Gastroesophageal sphincter (tissue), 4 donors: ENCODE results near the gene IGF2. TPM values are rescaled to one million over a fixed set of nuclear protein-coding genes. Genes with fewer than 3 reads are reported as not detected.

Experiments used
- ATAC-seq: fragments of 150-250 bp; one replicate; pipeline ENCODE4 v1.9.1; 2016; ENCODE audit warnings: mild to moderate bottlenecking, moderate library complexity
- H3K27ac ChIP-seq, 4 donors: fragments of 200-600 bp; sonication (generic) in 3 of 4; 1 replicate in 3 of 4; 2 replicates in 1 of 4; pipeline ENCODE4 v1.5.1; 2016 to 2019
- H3K27me3 ChIP-seq: fragments of 200-600 bp; sonication (generic); one replicate; pipeline ENCODE4 v1.5.1; 2019
- H3K36me3 ChIP-seq, 2 donors: fragments of 200-600 bp; sonication (generic); one replicate each; pipeline ENCODE4 v1.5.1; 2019; ENCODE audit warnings: control low read depth in 1 of 2
- H3K4me1 ChIP-seq, 3 donors: fragments of 200-600 bp; sonication (generic); 1 replicate in 2 of 3; 2 replicates in 1 of 3; pipeline ENCODE4 v1.5.1; 2016 to 2019; ENCODE audit warnings: control low read depth in 2 of 3
- H3K4me3 ChIP-seq, 2 donors: fragments of 200-600 bp; sonication (generic); one replicate each; pipeline ENCODE4 v1.5.1; 2019; ENCODE audit warnings: mild to moderate bottlenecking in 1 of 2, moderate library complexity in 1 of 2
- H3K9me3 ChIP-seq, 3 donors: fragments of 200-600 bp; sonication (generic); one replicate each; pipeline ENCODE4 v1.5.1; 2017 to 2019; ENCODE audit warnings: control low read depth in 2 of 3
- CTCF ChIP-seq, 4 experiments: fragments of 200-600 bp in 2 of 4; fragments of 450-650 bp in 2 of 4; sonication (generic) in 1 of 4; IDR thresholded peaks; one replicate each; pipeline ENCODE4 v1.5.1; 2017 to 2019; ENCODE audit warnings: antibody characterized with exemption in 4 of 4, mild to moderate bottlenecking in 2 of 4, moderate library complexity in 2 of 4
- EP300 ChIP-seq: sonication (generic); formaldehyde crosslinking; IDR thresholded peaks from one replicate; pipeline ENCODE4 v1.6.1; 2017; ENCODE audit warnings: antibody characterized with exemption, mild to moderate bottlenecking
- POLR2A ChIP-seq, 2 donors: fragments of 450-650 bp; IDR thresholded peaks; one replicate each; pipeline ENCODE4 v1.6.1; 2017; ENCODE audit warnings: antibody characterized with exemption in 2 of 2, mild to moderate bottlenecking in 2 of 2, moderate library complexity in 1 of 2
- POLR2AphosphoS5 ChIP-seq: sonication (generic); formaldehyde crosslinking; IDR thresholded peaks from one replicate; pipeline ENCODE4 v1.6.1; 2017; ENCODE audit warnings: antibody characterized with exemption
- WGBS, 2 donors: methylation state at CpG; one replicate each; pipeline ENCODE4 v1.1.5; 2018; ENCODE audit warnings: low coverage in 1 of 2; 5-methylcytosine and 5-hydroxymethylcytosine counted together
- total RNA-seq, 4 donors: library from RNA; depleted of rRNA; stranded (reverse); fragments of >200 nt; gene quantifications; one replicate each; pipeline ENCODE4 v1.1.0, GENCODE V29; 2016

Gene IGF2
- total RNA-seq, 4 donors from 2014 or later = 8.7 to 49.5 (median 28.7) TPM

GRCh38 chr11:2114430-2115241 lies 24.6 kb downstream of the IGF2 start:
- H3K27ac ChIP-seq = no peak overlapping the region
- no peaks in the 10 kb centered on the region for H3K4me1 ChIP-seq
- WGBS, 2 donors = 82% methylated on average over 2 of the region's 32 CpGs; no CpG with 5 or more reads in 1 of the 2 donors
- no peak overlapping the region for H3K4me3 ChIP-seq
- no peak for TF ChIP-seq CTCF (IDR thresholded peaks at IDR 0.05)
- no peak for TF ChIP-seq POLR2AphosphoS5
- no peak for TF ChIP-seq EP300
- no peak for TF ChIP-seq POLR2A (IDR thresholded peaks at IDR 0.05)
- H3K9me3 ChIP-seq = peaks cover 0 to 39% (median 0%) of the 10 kb centered on the region in 3 donors
- peaks cover 28% of the 10 kb centered on the region for H3K27me3 ChIP-seq
- H3K36me3 ChIP-seq = no peaks in the 10 kb centered on the region
- no peak for ATAC-seq

- H3K4me1 ChIP-seq = no peaks in the 10 kb centered on the region
- TF ChIP-seq POLR2A (IDR thresholded peaks at IDR 0.05) (no peak), EP300 (no peak), POLR2AphosphoS5 (no peak), CTCF (IDR thresholded peaks at IDR 0.05) (no peak)
- no peaks in the 10 kb centered on the region for H3K36me3 ChIP-seq
- no peak overlapping the region for H3K27ac ChIP-seq
- ATAC-seq = no peak
- no peak overlapping the region for H3K4me3 ChIP-seq
- H3K27me3 ChIP-seq = peaks cover 32% of the 10 kb centered on the region
- 66 to 75% methylated on average over 6 to 7 of the region's 11 CpGs for WGBS, 2 donors
- H3K9me3 ChIP-seq = peaks cover 0 to 40% (median 0%) of the 10 kb centered on the region in 3 donors
Observed at GRCh38 chr11:2113776-2114175, 25.4 kb downstream of the IGF2 start.

- WGBS, 2 donors = 84 to 87% methylated on average over 7 to 12 of the region's 12 CpGs
- H3K9me3 ChIP-seq = peaks cover 0 to 9% (median 0%) of the 10 kb centered on the region in 3 donors
- H3K36me3 ChIP-seq = no peaks in the 10 kb centered on the region
- no peak for ATAC-seq
- H3K27me3 ChIP-seq = peaks cover 29% of the 10 kb centered on the region
- TF ChIP-seq POLR2AphosphoS5 (no peak), EP300 (no peak), CTCF (IDR thresholded peaks at IDR 0.05) (no peak), POLR2A (IDR thresholded peaks at IDR 0.05) (no peak)
- no peak overlapping the region for H3K4me3 ChIP-seq
- no peaks in the 10 kb centered on the region for H3K4me1 ChIP-seq
- no peak overlapping the region for H3K27ac ChIP-seq
Observed at GRCh38 chr11:2110521-2110920, 28.7 kb downstream of the IGF2 start.

- TF ChIP-seq CTCF (IDR thresholded peaks at IDR 0.05) = no peak
- no peak for TF ChIP-seq EP300
- TF ChIP-seq POLR2AphosphoS5 = no peak
- no peak for TF ChIP-seq POLR2A (IDR thresholded peaks at IDR 0.05)
- Histone ChIP-seq H3K4me1 (no peaks in the 10 kb centered on the region), H3K36me3 (no peaks in the 10 kb centered on the region), H3K27me3 (peaks cover 19% of the 10 kb centered on the region), H3K9me3 (peaks cover 0 to 6% (median 0%) of the 10 kb centered on the region in 3 donors), H3K4me3 (no peak overlapping the region), H3K27ac (peak overlapping the region in 2 of 4 donors; percentile 24 to 33)
- no peak for ATAC-seq
- WGBS, 2 donors = 20 to 40% methylated on average over 1 to 4 of the region's 14 CpGs
Observed at GRCh38 chr11:2109541-2110019, 29.6 kb downstream of the IGF2 start.
